H1 (cell line): Measurements from ENCODE around the gene AP4M1. TPM values are rescaled to one million over a fixed set of nuclear protein-coding genes. Genes with fewer than 3 reads are reported as not detected.
A peak's percentile ranks its signal among the peaks of the same experiment; 100 is the strongest.

ENCODE experiments used
- CTCF ChIA-PET: fragments of 300-600 bp; sonication (Branson Sonifier 250); formaldehyde crosslinking; loops from one replicate; lab custom pipeline; 2021; ENCODE audit not compliant: partially characterized antibody; lab: Charles Lee
- POLR2A ChIA-PET: fragments of 300-600 bp; sonication (Branson Sonifier 250); formaldehyde crosslinking; loops from one replicate; lab custom pipeline; 2021; ENCODE audit warnings: inconsistent platforms; ENCODE audit not compliant: partially characterized antibody; lab: Charles Lee
- DNase-seq, 2 experiments: peaks; one replicate each; pipeline versions ENCODE4 v3.0.0 to v3.0.0-alpha.2; 2010 to 2022; ENCODE audit warnings: low spot score in 2 of 2, low read depth in 1 of 2, mixed read lengths in 1 of 2
- FAIRE-seq: peaks from 2 replicates; lab custom pipeline; 2011; peaks lifted over from hg19 to GRCh38; lab: Jason Lieb, UNC
- H2AFZ ChIP-seq: 2 replicates; pipeline ENCODE4 v1.8.1; 2012; ENCODE audit warnings: low read length, inconsistent platforms
- H2AK5ac ChIP-seq: 2 replicates; pipeline ENCODE4 v1.6.1; 2013; ENCODE audit warnings: low read depth, low read length
- H2BK120ac ChIP-seq: replicated peaks from 2 replicates; pipeline ENCODE3; 2013; ENCODE audit warnings: low read depth, low read length, inconsistent platforms
- H2BK12ac ChIP-seq: 2 replicates; pipeline ENCODE4 v1.6.1; 2013; ENCODE audit warnings: low read depth, low read length
- H2BK15ac ChIP-seq: 2 replicates; pipeline ENCODE4 v1.6.1; 2013; ENCODE audit warnings: low read length
- H2BK20ac ChIP-seq: 2 replicates; pipeline ENCODE4 v1.6.1; 2013; ENCODE audit warnings: low read length
- H2BK5ac ChIP-seq: 2 replicates; pipeline ENCODE4 v1.6.1; 2013; ENCODE audit warnings: low read depth, low read length
- H3K14ac ChIP-seq: 2 replicates; pipeline ENCODE4 v1.6.1; 2013; ENCODE audit warnings: inconsistent platforms; ENCODE audit not compliant: insufficient read length
- H3K18ac ChIP-seq: 2 replicates; pipeline ENCODE4 v1.6.1; 2013; ENCODE audit warnings: low read length; ENCODE audit errors: extremely low read depth
- H3K23ac ChIP-seq: 2 replicates; pipeline ENCODE4 v1.6.1; 2013; ENCODE audit warnings: inconsistent platforms; ENCODE audit not compliant: insufficient read length
- H3K23me2 ChIP-seq: 2 replicates; pipeline ENCODE4 v1.6.1; 2013; ENCODE audit warnings: low read depth, low read length
- H3K27ac ChIP-seq: 2 replicates; pipeline ENCODE4 v1.6.1; 2011; ENCODE audit warnings: low read depth, low read length, inconsistent platforms
- H3K27me3 ChIP-seq, 4 experiments: replicated peaks in 1 of 4; 1 replicate in 1 of 4; 2 replicates in 3 of 4; pipeline versions ENCODE4 v1.6.1 to v1.8.1; 2011 to 2013; ENCODE audit warnings: low read length in 3 of 4, mild to moderate bottlenecking in 3 of 4, inconsistent platforms in 2 of 4, mixed read lengths in 2 of 4, moderate library complexity in 1 of 4; ENCODE audit not compliant: control insufficient read depth in 3 of 4, insufficient read depth in 3 of 4; ENCODE audit errors: extremely low read depth in 1 of 4
- H3K36me3 ChIP-seq, 4 experiments: 2 replicates each; pipeline versions ENCODE4 v1.6.1 to v1.8.1; 2011 to 2013; ENCODE audit warnings: mild to moderate bottlenecking in 4 of 4, low read length in 3 of 4, moderate library complexity in 2 of 4, control low read depth in 1 of 4, inconsistent platforms in 1 of 4; ENCODE audit not compliant: insufficient read depth in 4 of 4, control insufficient read depth in 2 of 4
- H3K4ac ChIP-seq: replicated peaks from 2 replicates; pipeline ENCODE3; 2013; ENCODE audit warnings: low read length, low read depth, mixed read lengths, inconsistent platforms; ENCODE audit not compliant: insufficient read length
- H3K4me1 ChIP-seq, 4 experiments: replicated peaks in 1 of 4; 1 replicate in 1 of 4; 2 replicates in 3 of 4; pipeline versions ENCODE4 v1.6.1 to v1.8.1; 2011 to 2013; ENCODE audit warnings: low read length in 3 of 4, inconsistent platforms in 2 of 4, mixed read lengths in 1 of 4; ENCODE audit not compliant: insufficient read depth in 4 of 4, control insufficient read depth in 3 of 4
- H3K4me2 ChIP-seq, 2 experiments: 2 replicates each; pipeline versions ENCODE4 v1.6.1 to v1.8.1; 2011 to 2013; ENCODE audit warnings: low read depth in 2 of 2, low read length in 2 of 2, control low read depth in 1 of 2, inconsistent platforms in 1 of 2, mild to moderate bottlenecking in 1 of 2; ENCODE audit not compliant: insufficient read depth in 1 of 2
- H3K4me3 ChIP-seq, 4 experiments: fragments of 200-600, 300-600 bp in 1 of 4; sonication (generic), shearing (Covaris generic), sonication (Bioruptor Twin) in 1 of 4; 2 replicates each; pipeline versions ENCODE4 v1.5.1 to v1.8.1; 2011 to 2016; ENCODE audit warnings: low read length in 4 of 4, low read depth in 3 of 4, control low read depth in 2 of 4, inconsistent platforms in 2 of 4, mild to moderate bottlenecking in 2 of 4, mixed read lengths in 1 of 4, moderate library complexity in 1 of 4; ENCODE audit not compliant: insufficient read depth in 2 of 4; ENCODE audit errors: extremely low read depth in 1 of 4
- H3K56ac ChIP-seq: replicated peaks from 2 replicates; pipeline ENCODE3; 2013; ENCODE audit warnings: low read depth, mild to moderate bottlenecking, mixed read lengths, low read length, inconsistent platforms; ENCODE audit not compliant: insufficient read length
- H3K79me1 ChIP-seq: 2 replicates; pipeline ENCODE4 v1.6.1; 2013; ENCODE audit warnings: low read depth, low read length, control low read depth
- H3K79me2 ChIP-seq, 2 experiments: 2 replicates each; pipeline versions ENCODE4 v1.6.1 to v1.8.1; 2012 to 2013; ENCODE audit warnings: low read length in 2 of 2, mild to moderate bottlenecking in 2 of 2, inconsistent platforms in 1 of 2; ENCODE audit not compliant: insufficient read depth in 2 of 2, control insufficient read depth in 1 of 2
- H3K9ac ChIP-seq, 4 experiments: replicated peaks in 1 of 4; 1 replicate in 1 of 4; 2 replicates in 3 of 4; pipeline versions ENCODE4 v1.6.1 to v1.8.1; 2011 to 2013; ENCODE audit warnings: low read depth in 3 of 4, low read length in 3 of 4, control low read depth in 2 of 4, mild to moderate bottlenecking in 2 of 4, moderate library complexity in 2 of 4, inconsistent platforms in 1 of 4; ENCODE audit errors: extremely low read depth in 1 of 4
- H3K9me3 ChIP-seq, 2 experiments: 2 replicates each; pipeline versions ENCODE4 v1.6.1 to v1.8.1; 2012 to 2013; ENCODE audit warnings: mild to moderate bottlenecking in 2 of 2, moderate library complexity in 2 of 2, control low read depth in 1 of 2, inconsistent platforms in 1 of 2, low read depth in 1 of 2, low read length in 1 of 2, mixed read lengths in 1 of 2; ENCODE audit not compliant: insufficient read depth in 2 of 2
- H4K20me1 ChIP-seq, 2 experiments: replicated peaks in 1 of 2; 2 replicates each; pipeline versions ENCODE3 to v1.8.1; 2011 to 2013; ENCODE audit warnings: inconsistent platforms in 2 of 2, low read length in 2 of 2, mild to moderate bottlenecking in 1 of 2; ENCODE audit not compliant: insufficient read depth in 2 of 2, control insufficient read depth in 1 of 2
- H4K5ac ChIP-seq: 2 replicates; pipeline ENCODE4 v1.6.1; 2013; ENCODE audit warnings: low read length, low read depth, mixed read lengths, inconsistent platforms; ENCODE audit not compliant: insufficient read length
- H4K8ac ChIP-seq: 2 replicates; pipeline ENCODE4 v1.8.0; 2013; ENCODE audit warnings: mild to moderate bottlenecking, moderate library complexity, low read length, inconsistent platforms; ENCODE audit not compliant: insufficient read depth; ENCODE audit errors: extremely low read depth
- H4K91ac ChIP-seq: replicated peaks from 2 replicates; pipeline ENCODE3; 2013; ENCODE audit warnings: low read length, mixed read lengths, inconsistent platforms; ENCODE audit not compliant: insufficient read length
- ASH2L ChIP-seq: fragments of 200-600, 300-600 bp; sonication (generic); IDR thresholded peaks from one replicate; pipeline ENCODE4 v1.7.1; 2017; ENCODE audit warnings: low read length
- CREB1 ChIP-seq: IDR thresholded peaks from 2 replicates; pipeline ENCODE4 v1.6.1; 2012; ENCODE audit warnings: inconsistent platforms
- KDM1A ChIP-seq: fragments of 200-600, 300-600 bp; sonication (generic); IDR thresholded peaks from 2 replicates; pipeline ENCODE4 v1.7.1; 2016; ENCODE audit warnings: mild to moderate bottlenecking, low read length, borderline replicate concordance
- MAFK ChIP-seq: IDR thresholded peaks from 2 replicates; pipeline ENCODE4 v1.6.1; 2012; ENCODE audit warnings: low read depth, mild to moderate bottlenecking, improper control_type of control experiment, low read length
- SP1 ChIP-seq: IDR thresholded peaks from 2 replicates; pipeline ENCODE4 v1.6.1; 2011; ENCODE audit warnings: low read depth, low read length
- SP2 ChIP-seq: IDR thresholded peaks from 2 replicates; pipeline ENCODE4 v1.6.1; 2012; ENCODE audit warnings: mild to moderate bottlenecking, low read length, inconsistent platforms
- SUZ12 ChIP-seq: fragments of 200-600 bp; sonication (generic); IDR thresholded peaks from 2 replicates; pipeline ENCODE4 v1.6.1; 2012; ENCODE audit warnings: mild to moderate bottlenecking, inconsistent platforms, low read length, moderate library complexity, mixed read lengths
- WGBS, 2 experiments: shearing (Covaris generic) in 1 of 2; methylation state at CpG; one replicate each; pipeline versions ENCODE4 v1.1.6 to v1.1.7; 2013 to 2015; ENCODE audit warnings: low lambda C conversion rate in 2 of 2, mixed read lengths in 2 of 2, inconsistent platforms in 1 of 2, low coverage in 1 of 2, missing lambda C conversion rate in 1 of 2; ENCODE audit not compliant: insufficient replicate concordance in 2 of 2, insufficient coverage in 1 of 2, insufficient read length in 1 of 2; ENCODE audit errors: extremely low coverage in 1 of 2, missing lambda C conversion rate in 1 of 2; 5-methylcytosine and 5-hydroxymethylcytosine counted together
- polyA plus RNA-seq, 7 experiments: library from polyadenylated mRNA; depleted of rRNA in 3 of 7; stranded (reverse) in 5 of 7; unstranded in 2 of 7; fragments of >200 nt in 5 of 7; fragments of 200-250 nt in 2 of 7; gene quantifications; 1 replicate in 5 of 7; 2 replicates in 1 of 7; 4 replicates in 1 of 7; pipeline versions ENCODE4 v1.2.1 to v1.2.3, GENCODE V29; 2011 to 2013; ENCODE audit warnings: missing spikeins in 2 of 7, mixed read lengths in 2 of 7
- total RNA-seq: library from RNA; stranded (reverse); fragmentation: NEBNext Ultra II Directional; extraction: Animal tissue kit (Norgen Biotek cat#: 25700); gene quantifications from 2 replicates; pipeline ENCODE4 v1.2.1, GENCODE V29; 2021
- TF ChIP-seq, protein P1 (sequence below), 3 experiments: IDR thresholded peaks; 1 replicate in 2 of 3; 2 replicates in 1 of 3; pipeline versions ENCODE4 v1.5.1 to v1.6.1; 2011; ENCODE audit warnings: low read length in 3 of 3, mild to moderate bottlenecking in 3 of 3, inconsistent platforms in 2 of 3, low read depth in 1 of 3, moderate library complexity in 1 of 3; ENCODE audit not compliant: insufficient read depth in 1 of 3; ENCODE audit errors: control extremely low read depth in 1 of 3

The AP4M1 gene
- total and polyA plus RNA-seq, 2 of the 8 experiments (the other 6 are each of a cell fraction or from before 2014, with no cell fraction given), result 15.2 to 16.6 TPM

DNA sequence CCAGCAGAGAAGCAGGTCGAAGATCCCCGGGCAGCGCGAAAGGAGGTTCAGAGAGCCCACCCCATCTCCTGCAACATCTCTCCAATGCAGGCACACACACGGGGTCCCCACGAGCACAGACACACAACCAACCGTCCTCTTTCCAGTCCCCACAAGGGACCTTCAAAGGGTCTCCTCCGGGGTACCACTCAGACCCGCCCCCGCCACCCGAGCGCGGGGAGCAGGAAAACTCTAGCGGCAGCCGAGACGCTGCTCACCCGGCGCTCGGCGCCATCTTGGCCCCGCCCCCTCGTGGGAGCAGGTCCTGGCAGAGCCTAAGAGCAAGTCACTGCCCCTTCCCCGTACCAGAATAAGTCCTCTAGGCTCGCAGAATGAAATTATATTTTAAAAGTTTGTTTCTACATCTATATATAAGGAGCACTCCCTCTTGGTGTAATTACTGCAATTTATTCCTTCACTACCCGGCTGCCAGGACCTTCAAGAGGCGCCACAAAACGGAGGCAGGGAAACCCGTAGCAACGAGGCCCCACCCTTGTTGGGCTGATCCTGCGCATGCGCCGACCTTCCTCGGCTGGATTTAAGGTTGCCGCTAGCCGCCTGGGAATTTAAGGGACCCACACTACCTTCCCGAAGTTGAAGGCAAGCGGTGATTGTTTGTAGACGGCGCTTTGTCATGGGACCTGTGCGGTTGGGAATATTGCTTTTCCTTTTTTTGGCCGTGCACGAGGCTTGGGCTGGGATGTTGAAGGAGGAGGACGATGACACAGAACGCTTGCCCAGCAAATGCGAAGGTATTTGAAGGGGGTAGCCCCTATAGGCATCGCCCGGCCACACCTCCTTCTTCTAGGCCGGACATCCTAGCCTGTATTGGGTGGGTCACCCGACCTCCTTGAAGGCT lies 17.9 kb downstream of the AP4M1 start, which contains the start of the genes CNPY4 and TAF6:
Gene CNPY4, plus strand, starts transcription at position 563 of the 898 bp plus-strand sequence. Its CDS starts 111 bp downstream, at position 674.
Gene TAF6, minus strand, starts transcription at position 287 of the 898 bp plus-strand sequence. CDS start 5,149 bp downstream, outside the sequence.
- H3K4me3 ChIP-seq, result peak within 1 kb of the TSS; percentile 75 to 98 (median 94)
- POLR2A ChIA-PET, result interaction anchor here (0.5 to 19.1 kb wide), 9 partner anchors 8 to 155 kb away, joined by 3 to 414 read pairs (median 6); partner anchors contain the start of genes AP4M1, GAL3ST4 and MCM7
- CTCF ChIA-PET, result interaction anchor here (1.0 to 1.6 kb wide), 2 partner anchors 11 to 15 kb away, joined by 3 to 10 read pairs; no protein-coding TSS in a partner anchor
- TF ChIP-seq, protein P1, sequence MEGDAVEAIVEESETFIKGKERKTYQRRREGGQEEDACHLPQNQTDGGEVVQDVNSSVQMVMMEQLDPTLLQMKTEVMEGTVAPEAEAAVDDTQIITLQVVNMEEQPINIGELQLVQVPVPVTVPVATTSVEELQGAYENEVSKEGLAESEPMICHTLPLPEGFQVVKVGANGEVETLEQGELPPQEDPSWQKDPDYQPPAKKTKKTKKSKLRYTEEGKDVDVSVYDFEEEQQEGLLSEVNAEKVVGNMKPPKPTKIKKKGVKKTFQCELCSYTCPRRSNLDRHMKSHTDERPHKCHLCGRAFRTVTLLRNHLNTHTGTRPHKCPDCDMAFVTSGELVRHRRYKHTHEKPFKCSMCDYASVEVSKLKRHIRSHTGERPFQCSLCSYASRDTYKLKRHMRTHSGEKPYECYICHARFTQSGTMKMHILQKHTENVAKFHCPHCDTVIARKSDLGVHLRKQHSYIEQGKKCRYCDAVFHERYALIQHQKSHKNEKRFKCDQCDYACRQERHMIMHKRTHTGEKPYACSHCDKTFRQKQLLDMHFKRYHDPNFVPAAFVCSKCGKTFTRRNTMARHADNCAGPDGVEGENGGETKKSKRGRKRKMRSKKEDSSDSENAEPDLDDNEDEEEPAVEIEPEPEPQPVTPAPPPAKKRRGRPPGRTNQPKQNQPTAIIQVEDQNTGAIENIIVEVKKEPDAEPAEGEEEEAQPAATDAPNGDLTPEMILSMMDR (IDR thresholded peaks at IDR 0.05; ENCODE audit: control extremely low read depth in 1 of 3, insufficient read depth in 1 of 3, low read depth in 1 of 3, low read length in 3 of 3), result peak in 1 of 3 experiments; percentile 1; a peak in 1 of 4 replicates
- TF ChIP-seq SP1 (no peak; the same call in 1 of the 2 replicates), MAFK (no peak), SP2 (no peak), ASH2L (peak; percentile 82), KDM1A (peak; percentile 52; the same call in 1 of the 2 replicates), CREB1 (peak; percentile 63), SUZ12 (no peak)

More for the DNA sequence above, 17.9 kb downstream of the AP4M1 start, which contains the start of the genes CNPY4 and TAF6:
- Histone ChIP-seq H3K4me2 (peak within 1 kb of the TSS; percentile 74 to 92), H3K27ac (peak within 1 kb of the TSS; percentile 88), H3K9me3 (no peaks in the 10 kb centered on the region), H2BK15ac (peak within 1 kb of the TSS; percentile 31; the same call in 1 of the 2 replicates), H3K4ac (no peak within 1 kb of the TSS), H3K18ac (peak within 1 kb of the TSS; percentile 87), H3K27me3 (no peaks in the 10 kb centered on the region), H4K8ac (peak within 1 kb of the TSS; percentile 60), H3K79me1 (0 out of 2 replicates have a peak, but pooled peaks cover 4% of the 10 kb centered on the region), H3K23me2 (peaks cover 8% of the 10 kb centered on the region), H4K20me1 (peaks cover 0 to 1% of the 10 kb centered on the region in 2 experiments), H3K4me1 (peaks cover 0 to 5% (median 1%) of the 10 kb centered on the region in 4 experiments; a peak in 4 of 7 replicates), H3K36me3 (no peaks in the 10 kb centered on the region), H2AFZ (peak within 1 kb of the TSS; percentile 79; the same call in 1 of the 2 replicates), H2BK120ac (no peak within 1 kb of the TSS), H2BK12ac (peak within 1 kb of the TSS; percentile 80), H3K14ac (no peak within 1 kb of the TSS), H2BK5ac (peak within 1 kb of the TSS; percentile 46), H2AK5ac (no peak within 1 kb of the TSS), H4K5ac (peak within 1 kb of the TSS; percentile 59), H3K79me2 (peaks cover 0 to 6% of the 10 kb centered on the region in 2 experiments; a peak in 1 of 4 replicates), H3K23ac (no peak within 1 kb of the TSS), H2BK20ac (no peak within 1 kb of the TSS), H4K91ac (no peak within 1 kb of the TSS), H3K9ac (peak within 1 kb of the TSS; percentile 87 to 96 (median 88)), H3K56ac (peak within 1 kb of the TSS; percentile 42)
- DNase-seq, result peak; percentile 89 to 94
- 1% methylated on average over 49 of the region's 49 CpGs; no CpG with 5 or more reads in 1 of the 2 experiments for WGBS, 2 experiments
- no peak for FAIRE-seq
